Esophagus mucosa (tissue), 1 donor: ENCODE data around the gene HOXA4. TPM values are rescaled to one million over a fixed set of nuclear protein-coding genes. Genes with fewer than 3 reads are reported as not detected.

ENCODE experiments used
- ATAC-seq: fragments of 200-7000 bp; cut with Tn5 transposase; one replicate; pipeline ENCODE4 v1.9.1; 2020
- total RNA-seq: library from RNA; stranded (reverse); gene quantifications from one replicate; pipeline ENCODE4 v1.2.4, GENCODE V29; 2023
- donor health status: DM: yes; HTN: yes; CAD: no.

The HOXA4 gene
- total RNA-seq, 1 donor from 2014 or later = 5.5 TPM

DNA sequence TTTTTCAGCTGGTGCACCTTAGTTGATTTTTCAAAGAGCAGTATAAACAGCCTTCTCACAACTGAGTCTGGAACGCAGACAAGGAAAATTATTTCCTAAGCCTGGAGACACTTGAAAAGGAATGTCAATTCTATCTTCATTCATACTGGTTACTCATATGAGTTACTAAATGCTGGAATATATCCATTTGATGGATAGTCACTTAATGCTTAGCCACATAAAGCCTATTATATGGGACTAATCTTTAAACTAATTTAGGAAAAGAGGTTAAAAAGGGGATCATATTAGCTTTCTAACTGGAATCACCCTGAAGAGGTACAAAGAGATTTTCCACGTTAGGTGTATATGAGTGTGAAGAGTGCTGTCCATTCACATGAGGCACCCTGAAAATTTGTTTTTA is 1.7 kb upstream of the HOXA4 start:
- ATAC-seq = no peak

DNA sequence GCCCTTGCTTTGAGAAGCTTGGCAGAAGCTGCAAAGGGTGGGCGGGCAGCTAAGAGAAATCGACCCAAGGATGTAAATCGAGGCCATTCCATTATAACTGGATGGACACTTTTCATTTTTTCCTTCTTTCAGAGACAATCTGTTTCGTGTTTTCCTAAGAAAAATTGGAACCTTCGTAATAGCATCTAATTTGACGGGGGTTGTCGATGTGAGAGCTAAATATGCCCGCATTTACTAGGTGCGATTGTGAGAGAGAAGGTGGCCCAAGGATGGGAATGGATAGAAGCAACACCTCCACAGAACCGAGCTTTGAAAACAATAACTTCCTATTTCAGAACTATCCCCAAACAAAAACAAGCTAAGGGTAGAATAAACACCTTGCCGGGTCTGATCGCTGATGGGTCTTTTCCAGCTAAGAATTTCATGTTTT is 848 bp upstream of the HOXA4 start:
- ATAC-seq = no peak

- peak; percentile 45 for ATAC-seq
These were observed 623 bp downstream of the HOXA4 start for GRCh38 chr7:27129729-27130539.

- no peak for ATAC-seq
These were observed 1.5 kb downstream of the HOXA4 start for GRCh38 chr7:27128776-27129728.

- no peak for ATAC-seq
These were observed 2.5 kb downstream of the HOXA4 start for GRCh38 chr7:27128034-27128433.

GRCh38 chr7:27126596-27127327 is 3.8 kb downstream of the HOXA4 start:
- no peak for ATAC-seq

- ATAC-seq = no peak
These were observed 4.6 kb downstream of the HOXA4 start for GRCh38 chr7:27125986-27126394.

GRCh38 chr7:27124902-27125689 is 5.5 kb downstream of the HOXA4 start:
- no peak for ATAC-seq

DNA sequence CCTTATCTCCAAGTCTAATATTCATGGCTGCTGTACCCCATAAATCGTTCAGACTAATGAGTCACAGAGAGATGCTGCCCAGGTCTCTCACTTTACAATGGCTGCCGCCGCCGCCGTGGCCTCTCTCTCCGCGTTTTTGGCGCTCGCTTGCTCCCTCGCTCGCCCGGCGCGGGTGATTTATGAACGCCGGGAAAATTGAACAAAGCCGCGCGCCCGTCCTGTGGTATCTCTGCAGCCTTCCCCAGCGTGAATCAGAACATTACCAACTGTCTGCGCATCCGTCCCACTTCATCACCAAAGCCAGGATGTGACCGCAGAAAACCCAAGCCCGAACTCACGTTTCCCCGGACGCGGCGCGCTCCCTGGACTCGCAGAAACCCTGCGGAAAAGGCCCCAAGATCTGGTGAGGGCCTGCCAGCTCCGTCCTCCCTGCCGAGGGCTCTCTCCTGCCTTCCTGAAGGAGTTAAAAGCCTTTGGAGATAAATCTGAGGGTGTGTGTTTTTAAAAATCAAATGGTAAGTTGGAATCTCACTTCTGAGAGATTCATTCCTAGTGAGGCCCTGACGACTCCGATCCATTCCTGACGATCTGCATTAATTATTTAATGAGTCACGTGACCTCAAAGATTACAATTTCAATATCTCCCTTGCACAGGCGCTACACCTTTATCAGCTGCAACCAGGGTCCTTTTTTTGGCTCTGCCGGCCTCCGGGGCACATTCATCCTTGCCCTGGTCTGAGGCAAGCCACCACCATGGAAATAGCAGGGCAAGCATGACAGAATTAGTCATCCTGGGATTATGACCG is 6.3 kb downstream of the HOXA4 start:
- ATAC-seq = no peak

- no peak for ATAC-seq
These were observed 7.0 kb downstream of the HOXA4 start for GRCh38 chr7:27123477-27124053.

GRCh38 chr7:27123007-27123476 is 7.5 kb downstream of the HOXA4 start:
- peak; percentile 18 for ATAC-seq

DNA sequence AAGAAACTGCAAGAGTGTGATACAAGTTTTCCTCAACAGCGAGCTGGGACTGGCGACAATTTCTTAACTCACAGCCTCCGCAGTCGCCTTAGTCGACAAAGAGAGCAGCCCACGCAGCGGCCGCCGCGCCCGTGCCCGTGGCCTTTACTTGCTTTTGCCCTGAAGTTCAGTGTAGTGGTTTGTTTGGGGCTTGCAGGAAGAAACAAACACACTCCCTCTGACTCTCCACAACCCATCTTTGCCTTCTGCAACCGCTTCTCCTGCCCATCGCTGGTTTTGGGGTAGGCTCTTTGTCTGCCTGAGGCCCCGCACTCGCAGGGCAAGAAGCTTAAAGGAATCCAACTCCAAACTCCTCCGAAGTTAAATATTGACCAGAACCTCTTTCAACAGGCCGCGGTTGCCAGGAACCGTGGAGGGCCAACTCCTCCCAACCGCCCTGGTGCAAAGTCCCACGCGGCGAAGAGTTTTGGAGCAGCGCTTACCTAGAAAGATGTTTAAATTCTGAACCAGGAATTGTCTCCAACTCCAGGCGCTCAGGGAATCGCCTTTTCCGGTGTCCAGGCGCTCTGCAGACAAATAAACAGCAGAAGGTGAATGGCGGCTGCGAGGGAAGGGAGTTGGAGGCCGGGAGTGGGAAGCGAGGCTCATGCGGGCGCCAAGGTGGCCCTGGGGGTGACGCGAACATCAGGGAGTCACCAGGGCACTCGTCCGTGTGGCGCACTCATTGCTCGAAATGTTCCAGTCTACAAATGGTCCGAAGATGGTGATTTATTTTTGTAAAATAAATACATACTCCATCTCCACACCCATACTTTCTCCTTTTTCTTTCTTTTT is 8.3 kb downstream of the HOXA4 start:
- ATAC-seq = no peak

DNA sequence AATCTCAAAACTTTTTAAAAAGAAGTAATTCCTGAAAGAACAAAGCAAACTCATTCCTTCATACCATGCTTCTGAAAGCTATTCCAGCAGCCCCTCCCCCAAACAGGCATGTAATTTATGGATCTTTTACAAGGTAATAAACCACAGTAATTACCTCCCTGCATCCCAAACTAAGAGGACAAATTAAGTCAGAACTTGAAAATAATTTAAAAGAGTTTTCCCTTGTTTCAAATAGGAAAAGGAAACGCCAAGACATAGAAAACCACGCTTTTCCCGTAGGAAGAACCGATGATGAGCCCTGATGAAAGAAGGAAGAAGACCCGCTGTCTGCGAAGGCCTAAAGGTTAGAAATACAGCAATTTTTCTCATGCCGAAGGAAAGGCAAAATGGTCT is 8.9 kb downstream of the HOXA4 start:
- ATAC-seq = no peak

DNA sequence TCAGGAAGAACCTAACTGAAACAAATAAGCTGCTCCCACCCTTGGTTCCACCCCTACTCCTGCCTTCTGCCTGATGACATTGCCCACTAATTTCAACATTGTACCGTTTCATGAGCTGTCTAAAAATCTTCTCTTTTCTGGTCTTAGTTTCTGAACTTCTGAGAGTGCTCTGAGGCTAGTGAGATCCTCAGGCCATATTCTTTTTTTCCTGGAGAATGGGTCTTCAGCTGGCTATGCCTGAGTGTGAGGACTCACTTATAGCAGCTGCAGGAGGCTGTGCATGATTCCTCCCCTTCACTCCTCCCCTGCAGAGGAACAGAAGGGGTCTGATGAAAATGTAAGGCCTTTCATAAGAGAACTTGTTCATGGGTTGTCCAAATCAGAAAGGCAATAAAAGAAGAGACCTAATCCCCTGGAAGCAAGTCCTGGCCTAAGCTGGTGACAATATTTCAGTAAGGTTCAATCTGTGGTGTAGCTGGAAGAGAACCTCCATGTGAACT is 11.1 kb downstream of the HOXA4 start:
- ATAC-seq = no peak

DNA sequence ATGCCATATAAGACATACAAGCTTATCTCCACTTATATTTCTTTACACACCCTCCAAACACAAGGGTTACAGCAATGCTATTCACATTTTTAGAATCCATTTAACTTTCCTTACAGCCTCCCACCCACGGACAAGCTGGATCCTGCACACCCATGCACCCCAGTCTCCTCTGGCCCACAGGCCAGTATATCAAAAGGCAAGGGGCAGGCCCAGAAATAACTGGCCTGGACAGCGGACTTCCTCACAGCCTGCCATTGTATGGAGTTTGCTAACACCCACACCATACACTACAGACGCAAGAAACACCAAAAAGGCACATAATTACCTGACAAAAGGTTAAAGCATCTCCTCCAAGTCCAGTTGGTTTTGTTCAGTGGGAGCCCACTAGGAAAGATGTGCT is 12.0 kb downstream of the HOXA4 start:
- no peak for ATAC-seq

DNA sequence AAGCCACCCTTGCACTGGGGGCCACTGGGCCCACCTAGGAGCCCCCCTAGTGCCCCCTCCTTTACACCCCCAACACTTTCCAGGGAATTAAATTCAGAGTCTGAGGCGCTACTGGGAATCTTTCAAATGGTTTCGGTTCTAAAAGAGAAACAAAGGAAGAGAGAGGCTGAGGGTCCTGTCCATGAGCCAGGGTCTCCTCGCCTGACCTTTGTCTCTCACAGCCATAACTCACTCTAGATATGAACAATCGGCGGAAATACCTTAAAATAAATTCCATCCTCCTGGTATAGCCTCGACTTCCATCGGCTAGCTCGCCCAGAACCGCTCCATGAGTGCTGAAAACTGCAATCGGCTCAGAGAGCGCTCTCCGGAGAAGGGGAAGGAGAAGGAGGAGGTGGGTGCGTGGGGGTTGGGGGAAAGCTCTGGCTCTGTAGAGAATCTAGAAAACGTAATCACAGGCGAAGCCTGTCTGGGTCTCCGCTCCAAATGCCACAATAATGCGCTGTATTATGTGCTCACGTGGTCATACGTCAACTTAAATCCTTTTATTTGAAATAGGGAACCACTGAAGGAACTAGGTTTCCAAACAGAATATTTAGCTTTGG is 12.6 kb downstream of the HOXA4 start:
- no peak for ATAC-seq

DNA sequence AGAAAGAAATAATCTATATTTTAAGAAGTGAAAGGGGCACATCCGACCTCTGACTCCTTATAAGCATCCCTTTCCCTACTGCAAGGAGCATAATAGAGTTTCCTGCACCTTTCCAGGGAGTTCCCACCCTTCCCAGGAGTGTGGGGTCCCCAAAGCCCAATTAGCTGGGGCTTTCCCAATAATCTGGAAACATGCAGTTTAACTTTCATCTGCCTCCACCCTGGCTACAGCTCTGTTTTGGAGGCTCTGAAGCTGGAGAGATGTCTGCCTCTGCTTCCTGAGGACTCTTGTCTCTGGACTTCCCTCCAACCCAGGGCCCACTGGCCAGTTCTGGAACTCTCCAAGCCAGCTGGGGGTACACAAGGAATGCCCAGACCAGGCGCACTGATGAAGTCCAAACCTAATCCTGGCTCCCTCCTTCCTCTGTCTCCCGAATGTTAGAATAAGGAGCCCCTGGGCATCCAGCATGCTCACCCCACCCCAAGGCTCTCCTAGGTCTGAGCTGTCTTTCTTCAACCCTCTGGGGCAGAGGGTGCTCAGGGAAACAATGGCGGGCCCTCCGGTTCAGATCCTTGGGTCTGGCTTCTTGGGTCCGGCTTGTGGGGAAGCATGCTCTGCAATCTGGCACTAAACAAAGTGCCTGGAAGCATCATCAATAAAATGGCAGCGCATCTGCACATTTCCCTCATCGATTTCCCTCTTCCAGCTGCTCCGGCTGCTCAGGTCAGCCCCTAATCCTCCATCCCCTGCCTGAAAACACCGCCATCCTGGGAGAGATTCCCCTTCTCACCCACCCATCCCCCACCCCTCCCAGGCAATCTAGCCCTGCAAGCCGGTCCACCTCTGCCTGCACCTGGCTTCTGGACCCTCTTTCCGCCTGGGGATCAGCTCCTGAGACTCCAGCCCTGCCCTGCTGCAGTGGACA is 13.3 kb downstream of the HOXA4 start:
- no peak for ATAC-seq
